Karpas-422 (cell line): ENCODE data around the gene KRT9. TPM values are rescaled to one million over a fixed set of nuclear protein-coding genes. Genes with fewer than 3 reads are reported as not detected.

Experiments
- DNase-seq: peaks from one replicate; pipeline ENCODE4 v3.0.0-alpha.2; 2015
- H2AFZ ChIP-seq: fragments of 200-600 bp; sonication (generic); 2 replicates; pipeline ENCODE4 v1.6.1; 2014; ENCODE audit warnings: antibody characterized with exemption, low read length, mixed read lengths
- H3K27ac ChIP-seq: fragments of 200-600 bp; sonication (generic); 2 replicates; pipeline ENCODE4 v1.5.1; 2014; ENCODE audit warnings: mild to moderate bottlenecking, low read length, moderate library complexity
- H3K27me3 ChIP-seq: fragments of 200-600 bp; sonication (generic); 2 replicates; pipeline ENCODE4 v1.6.1; 2014; ENCODE audit warnings: low read length, mixed read lengths
- H3K36me3 ChIP-seq: fragments of 200-600 bp; sonication (generic); 2 replicates; pipeline ENCODE4 v1.6.1; 2014; ENCODE audit warnings: low read length, mixed read lengths; ENCODE audit not compliant: insufficient read depth
- H3K4me1 ChIP-seq: fragments of 200-600 bp; sonication (generic); 2 replicates; pipeline ENCODE4 v1.6.1; 2014; ENCODE audit warnings: mild to moderate bottlenecking, low read length, mixed read lengths
- H3K4me2 ChIP-seq: fragments of 200-600 bp; sonication (generic); 2 replicates; pipeline ENCODE4 v1.6.1; 2014; ENCODE audit warnings: low read length, low read depth, mild to moderate bottlenecking; ENCODE audit not compliant: poor library complexity, severe bottlenecking
- H3K4me3 ChIP-seq: fragments of 200-600 bp; sonication (generic); 2 replicates; pipeline ENCODE4 v1.5.1; 2014; ENCODE audit warnings: mild to moderate bottlenecking, antibody characterized with exemption, low read length, mixed read lengths
- H3K79me2 ChIP-seq: fragments of 200-600 bp; sonication (generic); 2 replicates; pipeline ENCODE4 v1.6.1; 2014; ENCODE audit warnings: mild to moderate bottlenecking, low read length, mixed read lengths
- H3K9ac ChIP-seq: fragments of 200-600 bp; sonication (generic); 2 replicates; pipeline ENCODE4 v1.6.0; 2014; ENCODE audit warnings: low read length
- H3K9me2 ChIP-seq: fragments of 200-600 bp; sonication (generic), shearing (Covaris generic); replicated peaks from 2 replicates; pipeline ENCODE4 v1.6.0; 2014; ENCODE audit warnings: mild to moderate bottlenecking, low read length, moderate library complexity; ENCODE audit not compliant: insufficient read depth
- H3K9me3 ChIP-seq: fragments of 300-700, 200-600 bp; sonication (generic); 2 replicates; pipeline ENCODE4 v1.6.1; 2014; ENCODE audit warnings: low read length, mixed read lengths
- H4K20me1 ChIP-seq: fragments of 200-600 bp; sonication (generic); 2 replicates; pipeline ENCODE4 v1.6.1; 2014; ENCODE audit warnings: mild to moderate bottlenecking, antibody characterized with exemption, low read length, low read depth; ENCODE audit not compliant: insufficient read depth
- total RNA-seq: library from RNA; depleted of rRNA; stranded (reverse); fragments of >200 nt; shearing (Covaris generic); gene quantifications from 2 replicates; pipeline ENCODE4 v1.2.3, GENCODE V29; 2014; ENCODE audit warnings: low replicate concordance

Gene KRT9
- total RNA-seq, 1 experiment from 2014 or later = not detected

DNA sequence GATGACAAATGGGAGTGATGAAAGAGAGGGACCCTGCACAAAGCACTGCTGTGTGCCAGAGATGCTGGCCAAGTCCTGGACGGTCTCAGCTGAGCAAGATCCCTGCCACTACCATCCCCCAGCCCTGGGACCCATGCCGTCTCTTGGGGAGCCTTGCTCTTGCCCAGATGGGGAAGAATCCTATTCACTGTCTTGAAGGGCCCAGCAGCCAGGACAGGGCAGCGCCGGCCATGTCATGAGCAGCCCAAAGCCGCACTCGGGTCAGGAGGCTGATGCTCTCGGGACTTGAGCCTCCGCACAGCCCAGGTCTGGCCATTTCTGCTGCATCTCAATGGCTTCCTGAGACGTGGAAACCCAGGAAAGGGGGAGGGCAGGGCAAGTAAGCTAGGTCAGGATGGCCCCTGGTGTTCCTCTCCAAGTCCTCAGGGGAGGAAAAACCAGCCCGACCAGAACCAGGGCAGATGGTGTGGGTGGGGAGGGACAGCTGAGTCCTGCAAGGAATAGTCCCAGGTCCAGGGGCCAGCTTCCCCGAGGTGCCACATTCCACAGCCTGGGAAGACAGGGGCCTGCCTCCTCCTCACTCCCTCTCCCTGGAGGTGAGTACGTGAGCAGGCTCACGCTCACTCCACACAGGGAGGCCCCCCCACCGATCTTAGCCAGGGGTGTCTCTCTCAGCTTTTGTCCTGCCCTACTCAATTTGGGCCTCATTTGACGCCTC lies 35.9 kb downstream of the KRT9 start:
- DNase-seq = no peak
- Histone ChIP-seq H4K20me1 (no peaks in the 10 kb centered on the region), H3K9me3 (no peaks in the 10 kb centered on the region), H3K36me3 (no peaks in the 10 kb centered on the region), H3K4me2 (no peak overlapping the region), H2AFZ (no peak overlapping the region), H3K79me2 (no peaks in the 10 kb centered on the region), H3K4me1 (no peaks in the 10 kb centered on the region), H3K9me2 (no peaks in the 10 kb centered on the region), H3K27me3 (no peaks in the 10 kb centered on the region), H3K4me3 (no peak overlapping the region), H3K9ac (no peak overlapping the region), H3K27ac (no peak overlapping the region)

DNA sequence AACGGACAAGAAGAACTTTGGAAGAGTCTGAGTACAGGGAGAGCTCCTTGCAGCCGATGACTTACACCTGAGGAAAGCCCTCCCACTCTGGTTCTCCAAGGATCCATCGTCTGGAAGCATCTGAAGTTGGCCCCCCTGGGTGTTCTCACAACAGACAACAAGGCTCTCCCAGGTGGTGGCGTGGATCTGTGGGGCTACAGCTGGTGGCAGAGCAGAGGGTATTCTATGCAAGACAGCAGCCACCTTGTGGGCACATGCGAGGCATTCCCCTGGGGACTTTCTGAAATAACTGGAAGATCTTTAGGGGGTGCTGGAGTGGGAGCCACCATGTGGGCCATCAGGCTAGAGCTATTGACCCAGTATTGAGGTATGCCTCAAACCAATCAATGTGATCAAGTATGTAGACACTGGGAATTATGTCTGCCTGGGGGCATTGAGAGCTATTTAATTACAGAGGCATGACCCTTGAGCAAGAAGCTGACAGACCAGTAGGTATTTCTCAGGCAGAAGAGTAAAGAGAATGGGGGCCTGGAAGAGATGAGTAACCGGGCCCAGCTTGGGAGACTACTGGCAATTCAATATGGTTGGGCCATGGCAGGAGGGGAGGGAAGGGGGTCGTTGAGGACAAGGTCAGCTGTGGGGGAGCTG lies 36.8 kb downstream of the KRT9 start:
- DNase-seq = no peak
- H4K20me1 ChIP-seq = no peaks in the 10 kb centered on the region
- H3K4me1 ChIP-seq = no peaks in the 10 kb centered on the region
- no peaks in the 10 kb centered on the region for H3K9me2 ChIP-seq
- H3K27me3 ChIP-seq = no peaks in the 10 kb centered on the region
- no peaks in the 10 kb centered on the region for H3K36me3 ChIP-seq
- H3K9ac ChIP-seq = no peak overlapping the region
- no peak overlapping the region for H3K27ac ChIP-seq
- H3K4me3 ChIP-seq = no peak overlapping the region
- H2AFZ ChIP-seq = no peak overlapping the region
- H3K4me2 ChIP-seq = no peak overlapping the region
- H3K9me3 ChIP-seq = no peaks in the 10 kb centered on the region
- H3K79me2 ChIP-seq = no peaks in the 10 kb centered on the region

DNA sequence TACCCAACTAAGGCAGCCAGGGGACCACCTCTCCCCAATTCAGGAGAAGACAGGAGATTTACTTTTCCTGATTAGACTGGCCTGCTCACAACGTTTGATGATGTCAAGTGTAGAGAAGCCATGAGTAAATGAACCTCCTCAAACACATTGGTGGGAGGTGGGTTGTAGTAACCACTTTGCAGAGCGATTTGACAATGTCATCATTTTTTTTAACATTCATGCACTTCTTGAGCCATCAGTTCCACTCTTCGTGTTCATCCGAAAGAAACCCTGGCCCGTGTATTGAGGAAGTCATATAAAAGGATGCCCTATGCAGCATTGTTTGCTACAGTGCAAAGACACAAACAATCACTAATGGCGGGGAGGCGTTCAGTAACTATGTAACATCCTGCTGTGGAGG lies 38.2 kb downstream of the KRT9 start:
- no peaks in the 10 kb centered on the region for H3K27me3 ChIP-seq
- no peak overlapping the region for H3K4me2 ChIP-seq

DNA sequence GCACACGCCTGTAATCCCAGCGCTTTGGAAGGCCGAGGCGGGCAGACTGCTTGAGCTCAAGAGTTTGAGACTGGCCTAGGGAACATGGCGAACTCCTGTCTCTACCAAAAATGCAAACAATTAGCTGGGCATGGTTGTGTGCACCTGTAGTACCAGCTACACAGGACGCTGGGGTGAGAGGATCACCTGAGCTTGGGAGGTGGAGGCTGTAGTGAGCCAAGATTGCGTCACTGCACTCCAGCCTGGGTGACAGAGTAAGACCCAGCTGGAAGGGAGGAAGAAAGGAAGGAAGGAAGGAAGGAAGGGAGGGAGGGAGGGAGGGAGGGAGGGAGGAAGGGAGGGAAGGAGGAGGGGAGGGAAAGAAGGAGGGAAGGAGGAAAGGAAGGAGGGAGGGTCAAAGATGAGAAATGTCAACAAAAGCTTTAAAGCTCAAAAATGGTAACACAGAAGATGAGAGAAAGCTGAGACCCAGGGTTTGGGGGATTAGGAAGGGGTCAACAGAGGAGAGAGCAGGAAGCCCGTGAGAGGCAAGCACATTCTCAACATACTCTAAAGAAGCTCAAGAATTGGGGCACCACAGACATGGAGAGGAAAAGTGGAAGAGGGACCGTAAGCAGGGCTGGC lies 38.8 kb downstream of the KRT9 start:
- Histone ChIP-seq H3K9ac (no peak overlapping the region), H4K20me1 (no peaks in the 10 kb centered on the region), H3K9me2 (no peaks in the 10 kb centered on the region), H3K9me3 (no peaks in the 10 kb centered on the region), H3K4me3 (no peak overlapping the region), H3K4me2 (no peak overlapping the region), H3K36me3 (no peaks in the 10 kb centered on the region), H2AFZ (no peak overlapping the region), H3K79me2 (no peaks in the 10 kb centered on the region), H3K27ac (no peak overlapping the region), H3K4me1 (no peaks in the 10 kb centered on the region), H3K27me3 (no peaks in the 10 kb centered on the region)
- DNase-seq = no peak

More for the DNA sequence above, 38.2 kb downstream of the KRT9 start:
- Histone ChIP-seq H3K4me1 (no peaks in the 10 kb centered on the region), H3K4me3 (no peak overlapping the region), H4K20me1 (no peaks in the 10 kb centered on the region), H3K36me3 (no peaks in the 10 kb centered on the region), H3K9me2 (no peaks in the 10 kb centered on the region), H3K9ac (no peak overlapping the region), H3K27ac (no peak overlapping the region), H2AFZ (no peak overlapping the region), H3K79me2 (no peaks in the 10 kb centered on the region), H3K9me3 (no peaks in the 10 kb centered on the region)
- DNase-seq = no peak

DNA sequence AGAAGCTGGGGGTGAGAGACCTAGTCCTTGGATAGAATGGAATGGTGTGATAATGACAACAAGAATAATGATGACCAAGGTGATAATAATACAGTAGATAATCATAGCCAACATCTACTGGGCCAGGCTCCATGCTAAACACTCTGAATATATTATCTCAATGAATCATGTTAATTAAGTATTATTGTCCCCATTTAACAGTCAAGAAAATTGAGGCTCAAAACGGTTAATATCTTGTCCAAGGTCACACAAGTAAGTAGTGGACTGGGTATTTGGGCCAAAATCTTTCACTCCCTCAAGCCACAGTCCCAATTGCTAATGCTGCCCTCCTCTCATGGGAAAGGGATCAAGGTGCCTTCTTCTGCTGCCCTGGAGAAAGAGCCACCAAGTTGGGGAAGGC lies 39.9 kb downstream of the KRT9 start:
- H3K4me2 ChIP-seq = no peak overlapping the region
- H3K4me1 ChIP-seq = no peaks in the 10 kb centered on the region
- H4K20me1 ChIP-seq = no peaks in the 10 kb centered on the region
- no peak overlapping the region for H3K4me3 ChIP-seq
- no peak overlapping the region for H3K27ac ChIP-seq
- no peaks in the 10 kb centered on the region for H3K27me3 ChIP-seq
- H3K9ac ChIP-seq = no peak overlapping the region
- no peaks in the 10 kb centered on the region for H3K79me2 ChIP-seq
- no peak overlapping the region for H2AFZ ChIP-seq
- H3K36me3 ChIP-seq = no peaks in the 10 kb centered on the region
- no peaks in the 10 kb centered on the region for H3K9me3 ChIP-seq
- H3K9me2 ChIP-seq = no peaks in the 10 kb centered on the region
- DNase-seq = no peak

DNA sequence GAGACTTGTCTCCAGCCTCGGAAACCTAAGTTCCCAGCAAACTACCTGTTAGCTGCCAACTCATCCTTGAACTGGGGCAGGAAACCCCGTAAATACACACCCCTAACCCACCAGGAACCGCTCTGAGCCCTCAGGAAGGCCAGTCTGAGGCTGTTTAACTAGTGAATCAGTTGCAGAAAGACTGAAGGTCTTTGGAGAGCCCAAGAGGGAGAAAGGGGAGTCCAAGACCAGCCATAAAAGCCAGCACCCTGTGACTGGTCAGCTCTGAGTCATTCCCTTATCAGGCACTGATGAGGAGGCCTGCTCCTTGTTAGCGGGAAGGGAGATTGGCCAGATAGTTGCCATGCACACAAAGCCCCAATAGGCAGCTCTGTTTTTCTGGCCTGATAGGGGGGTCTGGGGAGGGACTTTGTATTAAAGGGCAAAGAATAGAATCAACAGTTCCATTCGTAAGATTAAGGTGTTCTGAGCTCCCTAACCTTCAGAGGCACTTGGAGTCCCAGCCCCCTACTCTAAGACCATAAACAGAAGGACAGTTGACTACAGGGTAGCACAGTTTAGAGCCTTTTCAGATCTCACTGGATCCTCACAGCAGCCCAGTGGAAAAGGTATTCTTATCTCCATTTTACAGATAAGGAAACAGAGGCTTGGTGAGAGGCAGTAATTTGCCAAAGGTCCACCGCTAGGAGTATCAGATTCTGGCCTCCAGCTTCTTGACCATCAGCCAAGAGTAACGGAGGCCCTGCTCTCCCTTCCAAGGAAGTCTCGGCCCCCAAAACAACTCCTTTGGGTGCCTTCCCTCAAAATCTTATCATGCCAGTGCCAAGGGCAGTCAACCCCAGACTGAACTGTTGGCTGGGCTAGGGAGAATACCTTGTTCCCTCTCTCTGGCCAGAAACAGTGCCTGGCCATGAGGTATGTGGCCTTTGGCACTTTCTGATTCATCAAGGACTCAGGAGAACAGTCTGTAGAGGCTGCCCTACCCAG lies 41.5 kb downstream of the KRT9 start:
- Histone ChIP-seq H3K4me2 (no peak overlapping the region), H3K36me3 (no peaks in the 10 kb centered on the region), H3K79me2 (no peaks in the 10 kb centered on the region), H2AFZ (no peak overlapping the region), H3K9ac (no peak overlapping the region), H3K9me3 (no peaks in the 10 kb centered on the region), H3K4me1 (no peaks in the 10 kb centered on the region), H3K4me3 (no peak overlapping the region), H4K20me1 (no peaks in the 10 kb centered on the region), H3K9me2 (no peaks in the 10 kb centered on the region), H3K27me3 (no peaks in the 10 kb centered on the region), H3K27ac (no peak overlapping the region)
- no peak for DNase-seq

DNA sequence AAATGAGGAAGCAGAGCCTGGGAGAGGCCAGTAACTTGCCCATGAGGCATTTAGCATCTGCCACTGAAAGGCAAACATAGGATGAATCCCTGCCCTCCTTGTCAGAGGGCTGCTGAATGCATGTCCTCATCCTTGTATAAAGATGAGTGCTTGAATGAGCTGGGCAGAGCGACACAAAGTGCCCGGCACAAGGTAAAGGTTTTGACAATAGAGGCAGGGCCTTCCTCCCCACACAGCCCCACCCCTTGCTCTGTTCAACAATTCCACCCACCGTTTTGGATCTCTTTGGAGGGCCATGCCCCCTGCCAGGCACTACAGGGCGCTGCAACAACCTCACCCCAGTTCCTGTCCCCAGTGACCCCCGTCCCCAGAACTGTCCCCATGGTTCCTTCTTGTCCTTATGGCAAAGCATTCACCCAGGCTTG lies 42.4 kb downstream of the KRT9 start:
- Histone ChIP-seq H3K27me3 (no peaks in the 10 kb centered on the region), H3K4me2 (no peak overlapping the region), H2AFZ (no peak overlapping the region), H3K9me2 (no peaks in the 10 kb centered on the region), H3K9me3 (no peaks in the 10 kb centered on the region), H3K9ac (no peak overlapping the region), H3K27ac (no peak overlapping the region), H4K20me1 (no peaks in the 10 kb centered on the region), H3K79me2 (no peaks in the 10 kb centered on the region), H3K4me3 (no peak overlapping the region), H3K4me1 (no peaks in the 10 kb centered on the region), H3K36me3 (no peaks in the 10 kb centered on the region)
- no peak for DNase-seq

DNA sequence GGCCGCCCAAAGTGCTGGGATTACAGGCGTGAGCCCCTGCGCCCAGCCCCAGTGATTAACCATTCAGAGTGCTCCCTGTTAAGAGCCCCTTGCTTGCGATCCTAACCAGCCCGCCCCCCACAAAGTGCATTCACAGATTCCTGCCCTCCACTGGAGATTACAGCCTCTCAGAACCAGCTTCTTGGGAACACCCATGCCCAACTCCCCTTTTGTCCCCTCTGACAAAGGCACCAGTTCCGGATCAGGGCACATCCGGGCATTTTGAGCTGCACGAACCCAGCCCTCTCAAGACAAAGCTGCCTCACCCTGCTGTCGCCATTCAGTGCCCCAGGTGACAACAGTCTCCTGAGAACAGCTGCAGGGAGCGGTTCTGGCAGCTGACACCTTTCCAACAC lies 42.9 kb downstream of the KRT9 start:
- Histone ChIP-seq H3K9me2 (no peaks in the 10 kb centered on the region), H3K27me3 (no peaks in the 10 kb centered on the region), H3K4me1 (no peaks in the 10 kb centered on the region), H3K27ac (no peak overlapping the region), H3K4me3 (no peak overlapping the region), H3K4me2 (no peak overlapping the region), H3K9me3 (no peaks in the 10 kb centered on the region), H4K20me1 (no peaks in the 10 kb centered on the region), H2AFZ (no peak overlapping the region), H3K9ac (no peak overlapping the region), H3K36me3 (no peaks in the 10 kb centered on the region), H3K79me2 (no peaks in the 10 kb centered on the region)
- no peak for DNase-seq
